Esophagus muscularis mucosa (tissue), 4 donors: ENCODE data around the gene HVCN1.

Experiments used
- EP300 ChIP-seq: sonication (generic); formaldehyde crosslinking; IDR thresholded peaks from one replicate; pipeline ENCODE4 v1.6.1; 2017; ENCODE audit warnings: antibody characterized with exemption
- POLR2A ChIP-seq: fragments of 450-650 bp; IDR thresholded peaks from one replicate; pipeline ENCODE4 v1.6.1; 2017; ENCODE audit warnings: antibody characterized with exemption, moderate library complexity, mild to moderate bottlenecking, low read depth
- POLR2AphosphoS5 ChIP-seq, 2 donors: sonication (generic); formaldehyde crosslinking; IDR thresholded peaks; one replicate each; pipeline ENCODE4 v1.6.1; 2017; ENCODE audit warnings: antibody characterized with exemption in 2 of 2
- TF ChIP-seq, protein P1 (sequence below), 3 experiments: fragments of 200-600 bp in 2 of 3; fragments of 450-650 bp in 1 of 3; sonication (generic) in 2 of 3; IDR thresholded peaks; one replicate each; pipeline ENCODE4 v1.5.1; 2017 to 2019; ENCODE audit warnings: antibody characterized with exemption in 3 of 3, mild to moderate bottlenecking in 2 of 3, moderate library complexity in 1 of 3

DNA sequence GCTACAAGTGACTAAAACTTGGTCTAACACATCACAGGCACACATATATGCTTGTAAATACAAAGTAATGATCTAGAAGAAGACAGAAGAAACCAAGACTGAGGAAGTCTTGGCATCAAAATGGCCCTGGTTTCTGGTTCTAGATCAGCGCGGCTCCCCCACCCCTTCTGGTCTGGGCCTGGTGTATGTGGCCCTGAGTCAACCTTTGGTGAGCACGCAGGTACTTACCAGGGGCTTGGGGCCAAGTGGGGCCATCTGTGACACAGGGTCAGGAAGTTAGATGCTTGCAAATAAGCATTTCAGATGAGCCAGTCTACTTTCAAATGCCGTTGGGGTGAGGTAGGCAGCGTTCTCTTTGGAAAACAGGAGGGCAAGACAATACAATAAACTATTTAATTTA is 13.2 kb upstream of the HVCN1 start:
- TF ChIP-seq POLR2A, result no peak
- TF ChIP-seq, protein P1, sequence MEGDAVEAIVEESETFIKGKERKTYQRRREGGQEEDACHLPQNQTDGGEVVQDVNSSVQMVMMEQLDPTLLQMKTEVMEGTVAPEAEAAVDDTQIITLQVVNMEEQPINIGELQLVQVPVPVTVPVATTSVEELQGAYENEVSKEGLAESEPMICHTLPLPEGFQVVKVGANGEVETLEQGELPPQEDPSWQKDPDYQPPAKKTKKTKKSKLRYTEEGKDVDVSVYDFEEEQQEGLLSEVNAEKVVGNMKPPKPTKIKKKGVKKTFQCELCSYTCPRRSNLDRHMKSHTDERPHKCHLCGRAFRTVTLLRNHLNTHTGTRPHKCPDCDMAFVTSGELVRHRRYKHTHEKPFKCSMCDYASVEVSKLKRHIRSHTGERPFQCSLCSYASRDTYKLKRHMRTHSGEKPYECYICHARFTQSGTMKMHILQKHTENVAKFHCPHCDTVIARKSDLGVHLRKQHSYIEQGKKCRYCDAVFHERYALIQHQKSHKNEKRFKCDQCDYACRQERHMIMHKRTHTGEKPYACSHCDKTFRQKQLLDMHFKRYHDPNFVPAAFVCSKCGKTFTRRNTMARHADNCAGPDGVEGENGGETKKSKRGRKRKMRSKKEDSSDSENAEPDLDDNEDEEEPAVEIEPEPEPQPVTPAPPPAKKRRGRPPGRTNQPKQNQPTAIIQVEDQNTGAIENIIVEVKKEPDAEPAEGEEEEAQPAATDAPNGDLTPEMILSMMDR (IDR thresholded peaks at IDR 0.05), result no peak
- TF ChIP-seq POLR2AphosphoS5 (IDR thresholded peaks at IDR 0.05), result no peak
- TF ChIP-seq EP300, result no peak
